Measurements from ENCODE around the gene MBNL2.

DNA sequence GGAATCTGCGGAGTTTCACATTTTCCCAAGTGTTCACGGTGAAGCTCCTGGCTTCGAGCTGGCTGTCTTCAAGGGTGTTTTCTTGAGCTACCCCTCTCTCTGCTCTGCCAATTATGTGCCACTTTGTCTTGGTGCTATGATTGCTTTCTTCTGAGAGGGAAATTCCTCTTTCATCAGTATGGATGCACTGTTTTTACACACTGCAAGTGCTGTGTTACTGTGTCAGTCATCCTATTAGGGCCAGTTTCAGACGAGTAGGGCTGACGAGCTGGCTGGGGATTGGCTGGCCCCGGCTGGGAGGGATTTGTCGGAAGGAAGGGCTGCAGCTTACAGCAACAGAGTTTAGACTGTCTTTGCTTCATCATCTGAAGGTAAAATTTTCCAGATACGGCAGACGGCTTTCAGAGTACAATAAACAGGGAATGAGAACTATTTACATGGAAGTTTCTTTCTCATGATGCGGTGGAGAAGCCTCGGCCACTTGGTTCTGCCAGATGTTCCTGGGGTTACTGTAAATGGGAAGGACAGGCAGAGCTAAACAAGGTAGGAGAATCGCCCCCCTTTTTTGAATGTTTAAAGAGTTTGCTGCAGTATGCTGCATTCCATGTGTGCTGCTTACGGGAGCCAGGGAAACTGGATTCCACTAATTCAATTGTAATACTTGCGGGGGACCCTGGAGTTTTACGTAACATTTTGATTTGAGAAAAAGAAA lies at the start of gene MBNL2:
- TF ChIP-seq, protein P1, sequence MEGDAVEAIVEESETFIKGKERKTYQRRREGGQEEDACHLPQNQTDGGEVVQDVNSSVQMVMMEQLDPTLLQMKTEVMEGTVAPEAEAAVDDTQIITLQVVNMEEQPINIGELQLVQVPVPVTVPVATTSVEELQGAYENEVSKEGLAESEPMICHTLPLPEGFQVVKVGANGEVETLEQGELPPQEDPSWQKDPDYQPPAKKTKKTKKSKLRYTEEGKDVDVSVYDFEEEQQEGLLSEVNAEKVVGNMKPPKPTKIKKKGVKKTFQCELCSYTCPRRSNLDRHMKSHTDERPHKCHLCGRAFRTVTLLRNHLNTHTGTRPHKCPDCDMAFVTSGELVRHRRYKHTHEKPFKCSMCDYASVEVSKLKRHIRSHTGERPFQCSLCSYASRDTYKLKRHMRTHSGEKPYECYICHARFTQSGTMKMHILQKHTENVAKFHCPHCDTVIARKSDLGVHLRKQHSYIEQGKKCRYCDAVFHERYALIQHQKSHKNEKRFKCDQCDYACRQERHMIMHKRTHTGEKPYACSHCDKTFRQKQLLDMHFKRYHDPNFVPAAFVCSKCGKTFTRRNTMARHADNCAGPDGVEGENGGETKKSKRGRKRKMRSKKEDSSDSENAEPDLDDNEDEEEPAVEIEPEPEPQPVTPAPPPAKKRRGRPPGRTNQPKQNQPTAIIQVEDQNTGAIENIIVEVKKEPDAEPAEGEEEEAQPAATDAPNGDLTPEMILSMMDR (conservative IDR thresholded peaks at IDR 0.05; ENCODE audit: low read depth in 2 of 2) = no peak
- TF ChIP-seq POLR2AphosphoS5 (IDR thresholded peaks at IDR 0.05; ENCODE audit: low read depth) = no peak
- no peak for TF ChIP-seq EZH2phosphoT487 (IDR thresholded peaks at IDR 0.05; ENCODE audit: unreplicated experiment)
- no peak for TF ChIP-seq EZH2 (IDR thresholded peaks at IDR 0.05; ENCODE audit: low read depth, unreplicated experiment)
- TF ChIP-seq CREB1 (CRISPR knock-in tag; IDR thresholded peaks at IDR 0.05; ENCODE audit: low read depth) = peak; percentile 59
- TF ChIP-seq ZNF114 (CRISPR knock-in tag; IDR thresholded peaks at IDR 0.05) = no peak
- TF ChIP-seq, protein P2, sequence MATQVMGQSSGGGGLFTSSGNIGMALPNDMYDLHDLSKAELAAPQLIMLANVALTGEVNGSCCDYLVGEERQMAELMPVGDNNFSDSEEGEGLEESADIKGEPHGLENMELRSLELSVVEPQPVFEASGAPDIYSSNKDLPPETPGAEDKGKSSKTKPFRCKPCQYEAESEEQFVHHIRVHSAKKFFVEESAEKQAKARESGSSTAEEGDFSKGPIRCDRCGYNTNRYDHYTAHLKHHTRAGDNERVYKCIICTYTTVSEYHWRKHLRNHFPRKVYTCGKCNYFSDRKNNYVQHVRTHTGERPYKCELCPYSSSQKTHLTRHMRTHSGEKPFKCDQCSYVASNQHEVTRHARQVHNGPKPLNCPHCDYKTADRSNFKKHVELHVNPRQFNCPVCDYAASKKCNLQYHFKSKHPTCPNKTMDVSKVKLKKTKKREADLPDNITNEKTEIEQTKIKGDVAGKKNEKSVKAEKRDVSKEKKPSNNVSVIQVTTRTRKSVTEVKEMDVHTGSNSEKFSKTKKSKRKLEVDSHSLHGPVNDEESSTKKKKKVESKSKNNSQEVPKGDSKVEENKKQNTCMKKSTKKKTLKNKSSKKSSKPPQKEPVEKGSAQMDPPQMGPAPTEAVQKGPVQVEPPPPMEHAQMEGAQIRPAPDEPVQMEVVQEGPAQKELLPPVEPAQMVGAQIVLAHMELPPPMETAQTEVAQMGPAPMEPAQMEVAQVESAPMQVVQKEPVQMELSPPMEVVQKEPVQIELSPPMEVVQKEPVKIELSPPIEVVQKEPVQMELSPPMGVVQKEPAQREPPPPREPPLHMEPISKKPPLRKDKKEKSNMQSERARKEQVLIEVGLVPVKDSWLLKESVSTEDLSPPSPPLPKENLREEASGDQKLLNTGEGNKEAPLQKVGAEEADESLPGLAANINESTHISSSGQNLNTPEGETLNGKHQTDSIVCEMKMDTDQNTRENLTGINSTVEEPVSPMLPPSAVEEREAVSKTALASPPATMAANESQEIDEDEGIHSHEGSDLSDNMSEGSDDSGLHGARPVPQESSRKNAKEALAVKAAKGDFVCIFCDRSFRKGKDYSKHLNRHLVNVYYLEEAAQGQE (IDR thresholded peaks at IDR 0.05; ENCODE audit: unreplicated experiment) = no peak
- TF ChIP-seq, protein P3, sequence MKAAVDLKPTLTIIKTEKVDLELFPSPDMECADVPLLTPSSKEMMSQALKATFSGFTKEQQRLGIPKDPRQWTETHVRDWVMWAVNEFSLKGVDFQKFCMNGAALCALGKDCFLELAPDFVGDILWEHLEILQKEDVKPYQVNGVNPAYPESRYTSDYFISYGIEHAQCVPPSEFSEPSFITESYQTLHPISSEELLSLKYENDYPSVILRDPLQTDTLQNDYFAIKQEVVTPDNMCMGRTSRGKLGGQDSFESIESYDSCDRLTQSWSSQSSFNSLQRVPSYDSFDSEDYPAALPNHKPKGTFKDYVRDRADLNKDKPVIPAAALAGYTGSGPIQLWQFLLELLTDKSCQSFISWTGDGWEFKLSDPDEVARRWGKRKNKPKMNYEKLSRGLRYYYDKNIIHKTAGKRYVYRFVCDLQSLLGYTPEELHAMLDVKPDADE (IDR thresholded peaks at IDR 0.05) = no peak
- TF ChIP-seq JUNB (IDR thresholded peaks at IDR 0.05; ENCODE audit: unreplicated experiment) = no peak
